ENCODE results near the gene SULT1C2. TPM values are rescaled to one million over a fixed set of nuclear protein-coding genes. Genes with fewer than 3 reads are reported as not detected.

SULT1C2 gene
- total RNA-seq, 4 donors from 2014 or later: 2.8 to 3.6 TPM; not detected in 2

DNA sequence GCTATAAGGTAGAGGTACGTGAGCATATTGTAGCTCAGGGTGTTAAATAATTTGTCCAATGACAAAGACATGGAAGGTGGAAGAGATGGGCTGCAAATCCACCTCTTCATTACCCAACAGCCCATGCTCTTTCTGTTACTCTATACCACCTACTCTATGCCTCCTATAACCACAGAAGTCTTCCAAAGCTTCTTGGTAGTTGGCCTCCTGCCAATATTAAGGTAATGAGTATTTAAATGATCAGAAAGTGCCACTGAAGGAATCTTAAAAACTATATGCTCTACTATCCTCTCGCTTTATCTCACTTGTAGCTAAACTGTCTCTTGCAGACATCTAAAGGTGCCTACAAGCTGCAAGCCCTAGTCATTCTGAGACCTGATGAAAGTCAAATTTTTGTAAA lies 41.1 kb downstream of the SULT1C2 start:
- H3K36me3 ChIP-seq: no peaks in the 10 kb centered on the region
- H3K27ac ChIP-seq: no peak overlapping the region
- no peak overlapping the region for H3K4me3 ChIP-seq
- H3K4me1 ChIP-seq: no peaks in the 10 kb centered on the region
- no peaks in the 10 kb centered on the region for H3K27me3 ChIP-seq
- intact Hi-C loops (cut with DNase I; ENCODE audit: low total_unique reads): no loop called here
- TF ChIP-seq, protein P1, sequence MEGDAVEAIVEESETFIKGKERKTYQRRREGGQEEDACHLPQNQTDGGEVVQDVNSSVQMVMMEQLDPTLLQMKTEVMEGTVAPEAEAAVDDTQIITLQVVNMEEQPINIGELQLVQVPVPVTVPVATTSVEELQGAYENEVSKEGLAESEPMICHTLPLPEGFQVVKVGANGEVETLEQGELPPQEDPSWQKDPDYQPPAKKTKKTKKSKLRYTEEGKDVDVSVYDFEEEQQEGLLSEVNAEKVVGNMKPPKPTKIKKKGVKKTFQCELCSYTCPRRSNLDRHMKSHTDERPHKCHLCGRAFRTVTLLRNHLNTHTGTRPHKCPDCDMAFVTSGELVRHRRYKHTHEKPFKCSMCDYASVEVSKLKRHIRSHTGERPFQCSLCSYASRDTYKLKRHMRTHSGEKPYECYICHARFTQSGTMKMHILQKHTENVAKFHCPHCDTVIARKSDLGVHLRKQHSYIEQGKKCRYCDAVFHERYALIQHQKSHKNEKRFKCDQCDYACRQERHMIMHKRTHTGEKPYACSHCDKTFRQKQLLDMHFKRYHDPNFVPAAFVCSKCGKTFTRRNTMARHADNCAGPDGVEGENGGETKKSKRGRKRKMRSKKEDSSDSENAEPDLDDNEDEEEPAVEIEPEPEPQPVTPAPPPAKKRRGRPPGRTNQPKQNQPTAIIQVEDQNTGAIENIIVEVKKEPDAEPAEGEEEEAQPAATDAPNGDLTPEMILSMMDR (IDR thresholded peaks at IDR 0.05): no peak
- DNase-seq: no peak
- no peaks in the 10 kb centered on the region for H3K9me3 ChIP-seq

DNA sequence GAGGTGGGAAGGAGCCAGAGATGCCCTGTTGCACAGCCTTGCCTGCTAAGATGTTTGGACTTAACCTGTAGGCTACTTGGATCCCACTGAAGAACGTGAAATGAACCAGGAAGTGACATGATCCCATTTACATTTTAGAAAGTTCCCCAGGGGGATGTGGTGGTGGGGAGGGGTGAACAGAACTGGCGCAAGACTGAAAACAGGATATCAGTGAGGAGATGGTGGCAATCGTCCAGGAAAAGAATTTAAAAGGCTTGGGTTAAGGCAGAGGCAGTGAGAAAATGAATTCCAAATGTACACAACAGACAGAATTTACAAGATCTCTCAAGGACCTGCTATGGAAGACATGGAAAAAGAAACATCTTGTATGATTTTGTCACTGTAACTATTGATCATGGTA lies 42.3 kb downstream of the SULT1C2 start:
- H3K4me1 ChIP-seq: no peaks in the 10 kb centered on the region
- no peak overlapping the region for H3K27ac ChIP-seq
- TF ChIP-seq, protein P1 (IDR thresholded peaks at IDR 0.05): no peak
- TF ChIP-seq POLR2A (IDR thresholded peaks at IDR 0.05): no peak
- DNase-seq: no peak
- no peaks in the 10 kb centered on the region for H3K27me3 ChIP-seq
- H3K36me3 ChIP-seq: no peaks in the 10 kb centered on the region
- no peak overlapping the region for H3K4me3 ChIP-seq
- intact Hi-C loops (cut with DNase I; ENCODE audit: low total_unique reads): no loop called here
- H3K9me3 ChIP-seq: no peaks in the 10 kb centered on the region

DNA sequence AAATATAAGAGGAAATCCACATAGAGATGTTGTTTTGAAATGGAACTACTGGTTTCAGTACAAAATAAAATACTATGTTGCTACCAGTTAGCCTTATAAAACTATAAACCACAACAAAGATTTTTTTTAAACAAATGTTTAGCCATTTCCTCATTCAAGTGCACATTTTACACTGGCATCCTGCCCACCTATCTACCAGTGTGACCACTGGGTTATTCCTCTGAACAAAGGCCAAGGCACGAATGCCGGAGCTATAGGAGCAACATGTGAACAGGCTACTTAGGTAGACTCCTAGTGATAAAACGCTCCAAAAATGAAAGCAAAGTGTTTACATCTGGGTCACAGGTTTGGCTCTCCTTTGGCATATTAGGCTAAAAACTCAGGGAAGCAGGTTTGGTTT lies 57.3 kb downstream of the SULT1C2 start:
- Histone ChIP-seq H3K36me3 (no peaks in the 10 kb centered on the region), H3K27me3 (no peaks in the 10 kb centered on the region), H3K9me3 (no peaks in the 10 kb centered on the region), H3K27ac (no peak overlapping the region), H3K4me3 (no peak overlapping the region), H3K4me1 (no peaks in the 10 kb centered on the region)
- TF ChIP-seq, protein P1 (IDR thresholded peaks at IDR 0.05): no peak
- no peak for TF ChIP-seq POLR2A (IDR thresholded peaks at IDR 0.05)
- intact Hi-C loops (cut with DNase I; ENCODE audit: low total_unique reads): no loop called here
- DNase-seq: no peak

GRCh38 chr2:108346827-108347226 lies 58.1 kb downstream of the SULT1C2 start:
- no peaks in the 10 kb centered on the region for H3K9me3 ChIP-seq
- intact Hi-C loops (cut with DNase I; ENCODE audit: low total_unique reads): no loop called here
- no peaks in the 10 kb centered on the region for H3K27me3 ChIP-seq
- H3K4me3 ChIP-seq: no peak overlapping the region
- no peak for DNase-seq
- no peaks in the 10 kb centered on the region for H3K4me1 ChIP-seq
- H3K27ac ChIP-seq: no peak overlapping the region
- TF ChIP-seq, protein P1 (IDR thresholded peaks at IDR 0.05): no peak
- no peak for TF ChIP-seq POLR2A (IDR thresholded peaks at IDR 0.05)
- H3K36me3 ChIP-seq: no peaks in the 10 kb centered on the region

- intact Hi-C loops (cut with DNase I; ENCODE audit: low total_unique reads): no loop called here
These were observed 59.1 kb downstream of the SULT1C2 start for GRCh38 chr2:108347786-108348185.

More at GRCh38 chr2:108347786-108348185, 59.1 kb downstream of the SULT1C2 start:
- H3K27me3 ChIP-seq: no peaks in the 10 kb centered on the region
- DNase-seq: no peak
- TF ChIP-seq, protein P1 (IDR thresholded peaks at IDR 0.05): no peak
- TF ChIP-seq POLR2A (IDR thresholded peaks at IDR 0.05): no peak
- H3K36me3 ChIP-seq: no peaks in the 10 kb centered on the region
- no peaks in the 10 kb centered on the region for H3K9me3 ChIP-seq
- no peak overlapping the region for H3K27ac ChIP-seq
- H3K4me1 ChIP-seq: no peaks in the 10 kb centered on the region
- no peak overlapping the region for H3K4me3 ChIP-seq
